ENCODE measurements around the gene TTLL7.
A peak's percentile ranks its signal among the peaks of the same experiment; 100 is the strongest.
"Not testable (repeated sequence)": the region's sequence is repeated elsewhere in the genome, so short reads cannot be mapped to it uniquely, and the experiment has no call there.

Gene TTLL7

DNA sequence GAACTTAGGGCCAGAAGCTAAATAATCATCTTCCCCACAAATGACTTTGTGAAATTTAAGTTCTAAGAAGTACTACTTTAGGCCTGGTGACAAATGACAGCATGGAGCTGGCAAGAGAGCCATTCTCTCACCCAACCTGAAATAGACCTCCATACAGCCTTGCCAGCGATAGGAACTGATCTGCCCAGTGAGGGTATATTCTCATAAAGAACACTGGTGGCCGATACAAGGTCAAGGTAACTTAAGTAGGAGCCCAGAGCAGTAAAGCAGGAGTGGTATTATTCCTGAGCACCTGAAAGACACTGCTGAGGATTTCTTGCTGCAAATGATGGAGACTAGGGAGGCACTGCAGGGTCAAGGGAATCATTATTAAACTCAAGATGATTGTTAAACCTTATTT lies 2.6 kb upstream of the TTLL7 start:
- peaks cover 8% of the 10 kb centered on the region for H3K4me1 Mint-ChIP-seq (ENCODE audit: low read depth)
- intact Hi-C loops (cut with micrococcal nuclease), result no loop called here
- H3K27me3 Mint-ChIP-seq, result peaks cover 42% of the 10 kb centered on the region
- peaks cover 5% of the 10 kb centered on the region for H3K36me3 Mint-ChIP-seq (ENCODE audit: low read depth)
- no peak overlapping the region for H3K4me3 Mint-ChIP-seq
- peaks cover 4% of the 10 kb centered on the region for H3K9me3 Mint-ChIP-seq
- H3K27ac Mint-ChIP-seq, result no peak overlapping the region

DNA sequence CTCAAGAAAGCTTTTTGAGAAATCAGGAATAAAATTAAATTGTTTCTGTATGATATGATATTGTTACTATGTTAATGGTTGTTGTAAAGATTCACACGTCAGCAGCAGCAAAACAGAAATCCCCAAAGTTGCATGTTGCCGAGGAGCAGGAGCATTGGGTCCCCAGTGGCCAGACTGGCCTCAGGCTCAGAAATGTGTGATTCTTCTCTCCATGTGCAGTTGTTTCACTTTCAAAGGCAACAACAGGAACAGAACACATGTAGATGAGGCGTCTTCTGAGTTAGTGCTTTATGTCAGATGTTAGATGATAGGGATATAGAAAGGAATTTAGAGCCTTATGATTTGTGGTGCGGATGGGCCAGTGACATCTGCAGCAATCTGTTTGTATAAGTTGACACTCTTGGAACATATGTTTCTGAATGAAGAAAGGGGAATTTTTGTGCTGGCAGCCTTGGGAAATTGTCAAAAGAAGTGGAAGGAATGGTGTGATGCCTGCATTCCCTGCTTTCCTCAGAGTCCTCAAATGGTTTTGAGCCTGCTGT lies 2.1 kb upstream of the TTLL7 start:
- Mint-ChIP-seq H3K4me1 (ENCODE audit: low read depth) (peaks cover 8% of the 10 kb centered on the region), H3K9me3 (no peaks in the 10 kb centered on the region), H3K27ac (no peak overlapping the region), H3K27me3 (peaks cover 47% of the 10 kb centered on the region), H3K36me3 (ENCODE audit: low read depth) (peaks cover 5% of the 10 kb centered on the region), H3K4me3 (no peak overlapping the region)
- intact Hi-C loops (cut with micrococcal nuclease), result no loop called here

GRCh38 chr1:84000196-84000885 lies 1.4 kb upstream of the TTLL7 start:
- intact Hi-C loops (cut with micrococcal nuclease), result no loop called here
- Mint-ChIP-seq H3K4me1 (ENCODE audit: low read depth) (peaks cover 8% of the 10 kb centered on the region), H3K27me3 (peaks cover 49% of the 10 kb centered on the region), H3K9me3 (no peaks in the 10 kb centered on the region), H3K4me3 (no peak overlapping the region), H3K36me3 (ENCODE audit: low read depth) (peaks cover 5% of the 10 kb centered on the region), H3K27ac (no peak overlapping the region)

GRCh38 chr1:83999316-83999819 lies 436 bp upstream of the TTLL7 start:
- Mint-ChIP-seq H3K27ac (peak overlapping the region; percentile 81), H3K9me3 (no peaks in the 10 kb centered on the region), H3K27me3 (peaks cover 52% of the 10 kb centered on the region), H3K36me3 (ENCODE audit: low read depth) (peaks cover 5% of the 10 kb centered on the region), H3K4me3 (peak overlapping the region; percentile 84), H3K4me1 (ENCODE audit: low read depth) (peaks cover 8% of the 10 kb centered on the region)
- intact Hi-C loops (cut with micrococcal nuclease), result no loop called here

- H3K27ac Mint-ChIP-seq, result no peak overlapping the region
- peaks cover 52% of the 10 kb centered on the region for H3K27me3 Mint-ChIP-seq
- intact Hi-C loops (cut with micrococcal nuclease), result no loop called here
Observed at GRCh38 chr1:83998205-83998497, 781 bp downstream of the TTLL7 start.

GRCh38 chr1:83997631-83998030 lies 1.3 kb downstream of the TTLL7 start:
- intact Hi-C loops (cut with micrococcal nuclease), result no loop called here
- Mint-ChIP-seq H3K27me3 (peaks cover 52% of the 10 kb centered on the region), H3K9me3 (no peaks in the 10 kb centered on the region), H3K4me3 (no peak overlapping the region), H3K36me3 (ENCODE audit: low read depth) (peaks cover 5% of the 10 kb centered on the region), H3K27ac (no peak overlapping the region), H3K4me1 (ENCODE audit: low read depth) (peaks cover 8% of the 10 kb centered on the region)

More at GRCh38 chr1:83998205-83998497, 781 bp downstream of the TTLL7 start:
- H3K4me1 Mint-ChIP-seq (ENCODE audit: low read depth), result peaks cover 8% of the 10 kb centered on the region
- H3K36me3 Mint-ChIP-seq (ENCODE audit: low read depth), result peaks cover 5% of the 10 kb centered on the region
- peak overlapping the region; percentile 84 for H3K4me3 Mint-ChIP-seq
- no peaks in the 10 kb centered on the region for H3K9me3 Mint-ChIP-seq

DNA sequence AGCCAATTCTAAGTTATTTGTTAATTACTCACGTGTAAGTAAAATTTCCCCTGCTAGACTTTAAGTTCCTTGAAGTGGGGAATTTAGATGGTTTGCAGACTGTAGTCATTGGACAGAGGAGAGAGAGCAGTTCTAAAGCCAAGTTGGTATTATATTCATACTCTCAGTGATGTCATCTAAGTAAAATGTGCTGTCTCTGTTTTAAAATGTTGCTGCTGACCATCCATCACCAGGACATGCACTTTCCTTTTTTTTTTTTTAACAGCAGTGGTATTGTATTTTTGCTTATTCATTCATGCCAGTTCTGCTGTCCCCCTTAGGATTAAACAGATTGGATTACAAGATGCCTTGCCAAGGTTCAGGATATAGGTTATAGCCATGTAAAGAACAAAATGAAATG lies 2.3 kb downstream of the TTLL7 start:
- no peaks in the 10 kb centered on the region for H3K9me3 Mint-ChIP-seq
- peaks cover 5% of the 10 kb centered on the region for H3K36me3 Mint-ChIP-seq (ENCODE audit: low read depth)
- no peak overlapping the region for H3K27ac Mint-ChIP-seq
- intact Hi-C loops (cut with micrococcal nuclease), result no loop called here
- H3K27me3 Mint-ChIP-seq, result peaks cover 52% of the 10 kb centered on the region
- no peak overlapping the region for H3K4me3 Mint-ChIP-seq
- H3K4me1 Mint-ChIP-seq (ENCODE audit: low read depth), result peaks cover 8% of the 10 kb centered on the region

- intact Hi-C loops (cut with micrococcal nuclease), result no loop called here
- peaks cover 5% of the 10 kb centered on the region for H3K36me3 Mint-ChIP-seq (ENCODE audit: low read depth)
Observed at GRCh38 chr1:83996191-83996590, 2.7 kb downstream of the TTLL7 start.

DNA sequence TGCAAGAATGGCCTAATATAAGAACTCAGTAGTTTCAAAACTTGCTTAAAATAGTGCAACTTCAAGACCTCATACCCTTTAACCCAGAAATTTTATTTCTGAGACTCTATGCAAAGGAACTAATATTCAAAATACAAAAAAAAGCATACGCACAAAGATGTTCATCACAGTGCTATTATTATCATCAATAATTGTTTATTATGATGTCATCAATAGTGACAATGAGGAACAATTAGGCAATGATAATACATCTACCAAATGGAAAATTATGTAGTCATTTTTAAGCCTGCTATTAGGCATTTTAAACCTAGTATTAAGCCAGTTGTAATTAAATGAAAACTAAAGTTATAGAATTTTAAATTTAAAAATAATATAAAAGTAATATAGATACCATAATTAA lies 3.3 kb downstream of the TTLL7 start:
- H3K4me1 Mint-ChIP-seq (ENCODE audit: low read depth), result peaks cover 8% of the 10 kb centered on the region
- peaks cover 5% of the 10 kb centered on the region for H3K36me3 Mint-ChIP-seq (ENCODE audit: low read depth)
- H3K27me3 Mint-ChIP-seq, result peaks cover 45% of the 10 kb centered on the region
- H3K9me3 Mint-ChIP-seq, result no peaks in the 10 kb centered on the region
- H3K27ac Mint-ChIP-seq, result no peak overlapping the region
- H3K4me3 Mint-ChIP-seq, result no peak overlapping the region
- intact Hi-C loops (cut with micrococcal nuclease), result no loop called here

More at GRCh38 chr1:83996191-83996590, 2.7 kb downstream of the TTLL7 start:
- peaks cover 49% of the 10 kb centered on the region for H3K27me3 Mint-ChIP-seq
- no peak overlapping the region for H3K27ac Mint-ChIP-seq
- H3K4me1 Mint-ChIP-seq (ENCODE audit: low read depth), result peaks cover 8% of the 10 kb centered on the region
- H3K4me3 Mint-ChIP-seq, result no peak overlapping the region
- no peaks in the 10 kb centered on the region for H3K9me3 Mint-ChIP-seq

- Mint-ChIP-seq H3K36me3 (ENCODE audit: low read depth) (peaks cover 4% of the 10 kb centered on the region), H3K27me3 (peaks cover 31% of the 10 kb centered on the region), H3K4me1 (ENCODE audit: low read depth) (peaks cover under 1% of the 10 kb centered on the region), H3K9me3 (no peaks in the 10 kb centered on the region), H3K4me3 (no peak overlapping the region), H3K27ac (no peak overlapping the region)
- intact Hi-C loops (cut with micrococcal nuclease), result no loop called here
Observed at GRCh38 chr1:83994111-83994510, 4.8 kb downstream of the TTLL7 start.

GRCh38 chr1:83990734-83991133 lies 8.2 kb downstream of the TTLL7 start:
- intact Hi-C loops (cut with micrococcal nuclease), result no loop called here
- Mint-ChIP-seq H3K27me3 (peaks cover 7% of the 10 kb centered on the region), H3K9me3 (peaks cover 9% of the 10 kb centered on the region), H3K4me3 (no peak overlapping the region), H3K36me3 (ENCODE audit: low read depth) (no peaks in the 10 kb centered on the region), H3K27ac (no peak overlapping the region), H3K4me1 (ENCODE audit: low read depth) (no peaks in the 10 kb centered on the region)

DNA sequence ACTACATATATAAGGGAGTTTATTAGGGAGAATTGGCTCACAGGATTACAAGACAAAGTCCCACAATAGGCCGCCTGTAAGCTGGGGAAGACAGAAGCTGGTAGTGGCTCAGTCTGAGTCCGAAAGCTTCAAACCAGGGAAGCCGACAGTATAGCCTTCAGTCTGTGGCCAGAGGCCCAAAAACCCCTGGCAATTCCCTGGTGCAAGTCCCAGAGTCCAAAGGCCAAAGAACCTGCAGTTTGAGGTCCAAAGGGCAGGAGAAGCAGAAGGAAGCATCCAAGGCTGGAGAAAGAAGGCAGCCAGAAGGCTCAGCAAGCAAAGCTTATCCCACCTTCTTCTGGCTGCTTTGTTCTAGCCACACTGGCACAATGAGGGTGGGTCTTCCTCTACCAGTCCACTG lies 13.9 kb downstream of the TTLL7 start:
- H3K9me3 Mint-ChIP-seq, result peaks cover 19% of the 10 kb centered on the region
- H3K27me3 Mint-ChIP-seq, result no peaks in the 10 kb centered on the region
- H3K36me3 Mint-ChIP-seq (ENCODE audit: low read depth), result no peaks in the 10 kb centered on the region
- H3K27ac Mint-ChIP-seq, result no peak overlapping the region
- no peak overlapping the region for H3K4me3 Mint-ChIP-seq
- intact Hi-C loops (cut with micrococcal nuclease), result no loop called here
- H3K4me1 Mint-ChIP-seq (ENCODE audit: low read depth), result no peaks in the 10 kb centered on the region

DNA sequence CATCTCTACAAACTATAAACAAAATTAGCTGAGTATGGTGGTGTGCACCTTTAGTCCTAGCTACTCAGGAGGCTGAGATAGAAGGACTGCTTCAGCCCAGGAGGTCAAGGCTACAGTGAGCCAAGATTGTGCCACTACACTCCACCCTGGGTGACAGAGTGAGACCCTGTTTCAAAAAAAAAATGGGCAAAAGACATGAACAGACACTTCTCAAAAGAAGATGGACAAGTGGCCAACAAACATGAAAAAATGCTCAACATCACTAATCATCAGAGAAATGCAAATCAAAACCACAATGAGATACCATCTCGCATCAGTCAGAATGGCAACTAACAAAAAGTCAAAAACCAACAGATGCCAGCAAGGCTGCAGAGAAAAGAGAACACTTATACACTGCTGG lies 15.0 kb downstream of the TTLL7 start:
- H3K27ac Mint-ChIP-seq; H3K36me3 Mint-ChIP-seq (ENCODE audit: low read depth); H3K27me3 Mint-ChIP-seq; H3K4me3 Mint-ChIP-seq; H3K4me1 Mint-ChIP-seq (ENCODE audit: low read depth); intact Hi-C loops (cut with micrococcal nuclease): not testable (repeated sequence)
- peaks cover 19% of the 10 kb centered on the region for H3K9me3 Mint-ChIP-seq

DNA sequence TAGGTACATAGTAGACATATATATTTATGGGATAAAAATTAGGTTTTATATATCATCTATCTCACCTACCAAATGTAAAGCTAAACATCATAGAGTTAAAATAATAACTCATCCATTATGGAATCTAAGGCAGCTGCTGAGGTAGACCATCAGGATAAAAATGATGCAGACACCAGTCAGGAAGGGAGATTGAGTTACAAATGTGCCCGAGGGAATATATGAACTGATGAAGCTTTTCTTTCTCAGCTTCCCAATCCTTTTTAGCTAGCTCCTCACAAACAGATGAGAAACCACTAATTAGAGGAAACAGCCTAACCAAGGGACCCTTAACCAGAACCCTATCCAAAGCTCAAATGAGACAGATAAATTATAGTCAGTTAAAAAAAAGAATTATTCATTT lies 20.9 kb downstream of the TTLL7 start:
- no peak overlapping the region for H3K4me3 Mint-ChIP-seq
- no peak overlapping the region for H3K27ac Mint-ChIP-seq
- H3K36me3 Mint-ChIP-seq (ENCODE audit: low read depth), result no peaks in the 10 kb centered on the region
- no peaks in the 10 kb centered on the region for H3K27me3 Mint-ChIP-seq
- no peaks in the 10 kb centered on the region for H3K4me1 Mint-ChIP-seq (ENCODE audit: low read depth)
- H3K9me3 Mint-ChIP-seq, result no peaks in the 10 kb centered on the region
- intact Hi-C loops (cut with micrococcal nuclease), result no loop called here

GRCh38 chr1:83976920-83977319 lies 22.0 kb downstream of the TTLL7 start:
- H3K9me3 Mint-ChIP-seq, result no peaks in the 10 kb centered on the region
- H3K27me3 Mint-ChIP-seq, result no peaks in the 10 kb centered on the region
- intact Hi-C loops (cut with micrococcal nuclease), result no loop called here
- no peak overlapping the region for H3K27ac Mint-ChIP-seq
- no peaks in the 10 kb centered on the region for H3K4me1 Mint-ChIP-seq (ENCODE audit: low read depth)
- no peak overlapping the region for H3K4me3 Mint-ChIP-seq
- no peaks in the 10 kb centered on the region for H3K36me3 Mint-ChIP-seq (ENCODE audit: low read depth)

Data from dendritic cell treated with granulocyte-macrophage colony-stimulating factor and Interleukin-4, amounts not matched to agents 40 ng/mL and 50 ng/mL, for 4 days (primary cell).